Measurements from ENCODE around the gene ZBTB12. TPM values are rescaled to one million over a fixed set of nuclear protein-coding genes. Genes with fewer than 3 reads are reported as not detected.

The ZBTB12 gene
- total and polyA plus RNA-seq, 2 of the 4 experiments (the other 2 are of a cell fraction) = 2.0 to 8.5 TPM

GRCh38 chr6:31915351-31915750, 13.5 kb upstream of the ZBTB12 start:
- Histone ChIP-seq H2AK5ac (ENCODE audit: low read depth, low read length) (no peak overlapping the region), H3K9me1 (ENCODE audit: insufficient read depth, low read length) (peaks cover 9% of the 10 kb centered on the region; the same call in 1 of the 2 replicates), H3K27me3 (ENCODE audit: control insufficient read depth, insufficient read depth, low read length) (no peaks in the 10 kb centered on the region), H3K36me3 (ENCODE audit: control insufficient read depth, insufficient read depth, low read length) (no peaks in the 10 kb centered on the region), H2AK9ac (replicated peaks; ENCODE audit: low read depth, low read length, poor library complexity) (no peak overlapping the region), H2BK5ac (ENCODE audit: low read depth, low read length, poor library complexity, severe bottlenecking) (no peak overlapping the region), H3K4me3 (ENCODE audit: insufficient read depth, low read depth, low read length) (no peak overlapping the region), H3K4ac (ENCODE audit: low read depth, low read length) (no peak overlapping the region), H3K18ac (ENCODE audit: low read depth, low read length) (no peak overlapping the region), H2BK120ac (ENCODE audit: low read depth, low read length) (no peak overlapping the region), H4K8ac (ENCODE audit: low read depth in 2 of 2, low read length in 2 of 2) (no peak overlapping the region), H2AFZ (replicated peaks; ENCODE audit: low read length, poor library complexity) (no peak overlapping the region), H2BK20ac (ENCODE audit: low read depth, low read length) (no peak overlapping the region), H3K27ac (ENCODE audit: insufficient read depth, low read length) (no peak overlapping the region), H3K4me2 (ENCODE audit: low read depth, low read length) (no peak overlapping the region), H3K79me1 (ENCODE audit: low read depth in 1 of 2, low read length in 2 of 2) (no peaks in the 10 kb centered on the region), H3K9ac (ENCODE audit: low read depth, low read length) (no peak overlapping the region), H3K14ac (replicated peaks; ENCODE audit: low read depth, low read length) (no peak overlapping the region), H3K4me1 (ENCODE audit: control insufficient read depth, insufficient read depth, low read length) (peaks cover 3% of the 10 kb centered on the region; the same call in 1 of the 2 replicates), H4K5ac (ENCODE audit: low read depth, low read length) (no peak overlapping the region), H3K23ac (ENCODE audit: low read depth, low read length) (no peak overlapping the region), H4K91ac (ENCODE audit: insufficient read depth, low read depth, low read length) (no peak overlapping the region), H4K20me1 (ENCODE audit: insufficient read depth, low read length) (no peaks in the 10 kb centered on the region), H3K9me3 (ENCODE audit: control insufficient read depth, insufficient read depth, low read length) (no peaks in the 10 kb centered on the region), H2BK15ac (ENCODE audit: low read depth, low read length) (no peak overlapping the region), H3K56ac (ENCODE audit: extremely low read depth, insufficient read depth, low read length) (no peak overlapping the region)
- ATAC-seq (ENCODE audit: low read depth) (no peak), DNase-seq (no peak)
- no TSS peak for BruUV-seq (replicated peaks)
- POLR2A ChIA-PET (ENCODE audit: unreplicated experiment) = no interaction called here
- CTCF ChIA-PET = no interaction called here
- TF ChIP-seq CHD1 (IDR thresholded peaks at IDR 0.05; ENCODE audit: low read depth, low read length) (no peak), RFX5 (IDR thresholded peaks at IDR 0.05; ENCODE audit: low read depth, low read length) (no peak), RCOR1 (IDR thresholded peaks at IDR 0.05; ENCODE audit: insufficient replicate concordance, low read length) (no peak), FOS (IDR thresholded peaks at IDR 0.05; ENCODE audit: low read depth, low read length) (no peak), POLR2A (IDR thresholded peaks at IDR 0.05; ENCODE audit: low read depth, low read length) (no peak)
- in situ Hi-C loops (cut with MboI; ENCODE audit: low sequenced_read_pairs) = no loop called here
- dilution Hi-C loops (cut with HindIII; ENCODE audit: low sequenced_read_pairs, unreplicated experiment) = no loop called here
- intact Hi-C loops (cut with micrococcal nuclease) = no loop called here

Measured in IMR-90 (cell line).